Erythroblast (primary cell): Measurements from ENCODE around the gene OBSCN.

ENCODE experiments used
- GATA1 ChIP-seq: IDR thresholded peaks from 2 replicates; pipeline ENCODE4 v1.6.1; 2011; ENCODE audit warnings: low read depth, mild to moderate bottlenecking, control low read depth, low read length, moderate library complexity
- POLR2A ChIP-seq: IDR thresholded peaks from 2 replicates; pipeline ENCODE4 v1.6.1; 2011; ENCODE audit warnings: mild to moderate bottlenecking, low read length

DNA sequence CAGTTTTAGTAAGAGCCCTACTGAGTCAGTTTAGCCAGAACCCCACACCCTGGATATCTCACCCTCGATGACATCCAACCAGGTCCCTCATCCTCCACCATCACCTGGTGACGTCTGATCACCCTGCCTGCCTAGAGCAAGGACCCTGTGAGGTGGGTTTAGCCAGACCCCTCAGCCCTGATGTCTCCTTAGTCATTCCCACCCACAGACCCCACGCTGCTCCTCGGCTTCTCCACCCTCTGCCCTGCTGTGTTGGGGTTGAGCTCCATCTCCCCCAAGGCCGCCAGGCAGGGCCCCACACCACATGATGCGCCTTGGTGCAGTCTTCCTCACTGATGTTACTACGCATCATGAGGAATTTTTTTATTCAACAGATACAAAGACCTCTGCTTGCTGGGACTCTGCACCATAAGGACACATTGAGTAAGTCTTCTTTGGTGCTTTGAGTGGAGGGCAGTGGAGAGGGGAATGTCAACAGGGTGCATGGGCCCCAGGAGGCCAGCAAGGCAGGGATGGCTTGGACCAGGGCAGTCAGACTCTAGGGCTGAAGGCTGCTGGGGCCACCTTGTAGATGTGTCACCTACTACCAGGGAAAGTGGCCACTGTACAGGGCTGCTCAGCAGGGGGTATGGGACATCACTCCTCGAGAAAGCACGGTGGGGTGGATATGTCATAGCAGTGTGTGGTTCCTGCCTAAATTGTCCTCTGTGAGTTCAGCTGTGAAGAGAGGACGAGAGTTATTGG is 43.9 kb upstream of the OBSCN start:
- TF ChIP-seq POLR2A (no peak), GATA1 (no peak)
